Activated T-helper 9 cell treated with anti-CD3 and anti-CD28 coated beads, Interleukin-2, amount 50 U/mL, for 16 hours (primary cell): Measurements from ENCODE around the gene LLCFC1.

Experiments used
- DNase-seq: peaks from one replicate; pipeline ENCODE4 v3.0.0-alpha.2; 2020; ENCODE audit warnings: low read depth

Gene LLCFC1

GRCh38 chr7:142910481-142910880 is 28.8 kb upstream of the LLCFC1 start:
- no peak for DNase-seq

GRCh38 chr7:142913051-142913450 is 26.2 kb upstream of the LLCFC1 start:
- no peak for DNase-seq

GRCh38 chr7:142913566-142913965 is 25.7 kb upstream of the LLCFC1 start:
- no peak for DNase-seq

- no peak for DNase-seq
Observed at GRCh38 chr7:142914121-142914520, 25.2 kb upstream of the LLCFC1 start.

- no peak for DNase-seq
Observed at GRCh38 chr7:142915315-142915714, 24.0 kb upstream of the LLCFC1 start.

- DNase-seq, result no peak
Observed at GRCh38 chr7:142916508-142916907, 22.8 kb upstream of the LLCFC1 start.

GRCh38 chr7:142917447-142917846 is 21.8 kb upstream of the LLCFC1 start:
- no peak for DNase-seq

GRCh38 chr7:142918901-142919300 is 20.4 kb upstream of the LLCFC1 start:
- DNase-seq, result no peak

GRCh38 chr7:142919656-142920055 is 19.6 kb upstream of the LLCFC1 start:
- no peak for DNase-seq

GRCh38 chr7:142923391-142923790 is 15.9 kb upstream of the LLCFC1 start:
- DNase-seq, result no peak

GRCh38 chr7:142925413-142925812 is 13.9 kb upstream of the LLCFC1 start:
- DNase-seq, result no peak

- DNase-seq, result no peak
Observed at GRCh38 chr7:142927085-142927745, 12.1 kb upstream of the LLCFC1 start.

GRCh38 chr7:142927949-142928348 is 11.3 kb upstream of the LLCFC1 start:
- DNase-seq, result no peak

- DNase-seq, result no peak
Observed at GRCh38 chr7:142930126-142930730, 9.1 kb upstream of the LLCFC1 start.

- no peak for DNase-seq
Observed at GRCh38 chr7:142932386-142933091, 6.7 kb upstream of the LLCFC1 start.

- no peak for DNase-seq
Observed at GRCh38 chr7:142933092-142933475, 6.2 kb upstream of the LLCFC1 start.

GRCh38 chr7:142933624-142934023 is 5.7 kb upstream of the LLCFC1 start, which contains the start of gene TRPV5:
Gene TRPV5 (minus strand): TSS chr7:142933746. CDS start chr7:142933459, 287 bp downstream.
- DNase-seq, result no peak

GRCh38 chr7:142934056-142934455 is 5.2 kb upstream of the LLCFC1 start:
- no peak for DNase-seq

- DNase-seq, result no peak
Observed at GRCh38 chr7:142935941-142936565, 3.2 kb upstream of the LLCFC1 start.

- no peak for DNase-seq
Observed at GRCh38 chr7:142938611-142939010, 673 bp upstream of the LLCFC1 start.

GRCh38 chr7:142940966-142941535 is 1.8 kb downstream of the LLCFC1 start:
- DNase-seq, result no peak

- no peak for DNase-seq
Observed at GRCh38 chr7:142941541-142941940, 2.3 kb downstream of the LLCFC1 start.

- DNase-seq, result no peak
Observed at GRCh38 chr7:142942746-142943145, 3.5 kb downstream of the LLCFC1 start.
